Trophoblast cell (in vitro differentiated cells and primary cell): ENCODE results near the gene CPNE8.

Experiments used
- DNase-seq, 2 donors: peaks; one replicate each; pipeline ENCODE4 v3.0.0-alpha.2; 2016
- H2AFZ ChIP-seq: 2 replicates; pipeline ENCODE4 v1.6.1; 2013; ENCODE audit warnings: low read length, moderate library complexity, mild to moderate bottlenecking; ENCODE audit not compliant: insufficient read depth, poor library complexity
- H2AK5ac ChIP-seq: 2 replicates; pipeline ENCODE4 v1.6.1; 2013; ENCODE audit warnings: mild to moderate bottlenecking, low read length
- H2BK120ac ChIP-seq: 2 replicates; pipeline ENCODE4 v1.6.1; 2013; ENCODE audit warnings: low read length, mild to moderate bottlenecking, moderate library complexity; ENCODE audit not compliant: insufficient read depth, poor library complexity
- H2BK12ac ChIP-seq: 2 replicates; pipeline ENCODE4 v1.6.1; 2013; ENCODE audit warnings: mild to moderate bottlenecking, low read length, moderate library complexity
- H2BK5ac ChIP-seq: 2 replicates; pipeline ENCODE4 v1.6.1; 2013; ENCODE audit warnings: low read length, low read depth, moderate library complexity, mild to moderate bottlenecking; ENCODE audit not compliant: poor library complexity
- H3K14ac ChIP-seq: 2 replicates; pipeline ENCODE4 v1.6.1; 2013; ENCODE audit warnings: mild to moderate bottlenecking, low read length
- H3K18ac ChIP-seq: 2 replicates; pipeline ENCODE4 v1.6.1; 2013; ENCODE audit warnings: mild to moderate bottlenecking, low read length
- H3K23ac ChIP-seq: 2 replicates; pipeline ENCODE4 v1.6.1; 2013; ENCODE audit warnings: low read length
- H3K27ac ChIP-seq: 2 replicates; pipeline ENCODE4 v1.5.1; 2013; ENCODE audit warnings: low read depth, mild to moderate bottlenecking, inconsistent platforms, low read length, moderate library complexity
- H3K27me3 ChIP-seq: 2 replicates; pipeline ENCODE4 v1.6.1; 2013; ENCODE audit warnings: inconsistent platforms, mild to moderate bottlenecking, low read length, moderate library complexity; ENCODE audit not compliant: insufficient read depth
- H3K36me3 ChIP-seq, 2 experiments: 1 replicate in 1 of 2; 2 replicates in 1 of 2; pipeline ENCODE4 v1.6.1; 2013; ENCODE audit warnings: low read length in 2 of 2, mild to moderate bottlenecking in 2 of 2, moderate library complexity in 1 of 2; ENCODE audit not compliant: insufficient read depth in 2 of 2, control insufficient read depth in 1 of 2
- H3K4ac ChIP-seq: 2 replicates; pipeline ENCODE4 v1.6.1; 2013; ENCODE audit warnings: low read depth, mild to moderate bottlenecking, low read length, moderate library complexity
- H3K4me1 ChIP-seq, 2 experiments: 1 replicate in 1 of 2; 2 replicates in 1 of 2; pipeline ENCODE4 v1.6.1; 2013; ENCODE audit warnings: low read length in 2 of 2, mild to moderate bottlenecking in 2 of 2, moderate library complexity in 1 of 2; ENCODE audit not compliant: insufficient read depth in 2 of 2, control insufficient read depth in 1 of 2
- H3K4me2 ChIP-seq: 2 replicates; pipeline ENCODE4 v1.6.1; 2013; ENCODE audit warnings: inconsistent platforms, mild to moderate bottlenecking, low read length, moderate library complexity
- H3K4me3 ChIP-seq: 2 replicates; pipeline ENCODE4 v1.5.1; 2013; ENCODE audit warnings: mild to moderate bottlenecking, low read depth, low read length, inconsistent platforms
- H3K79me1 ChIP-seq: one replicate; pipeline ENCODE4 v1.6.1; 2013; ENCODE audit warnings: low read length
- H3K79me2 ChIP-seq: 2 replicates; pipeline ENCODE4 v1.6.1; 2013; ENCODE audit warnings: low read length, mild to moderate bottlenecking; ENCODE audit not compliant: control insufficient read depth, insufficient read depth, poor library complexity
- H3K9ac ChIP-seq: 2 replicates; pipeline ENCODE4 v1.6.1; 2013; ENCODE audit warnings: mild to moderate bottlenecking, low read length
- H3K9me3 ChIP-seq: 2 replicates; pipeline ENCODE4 v1.6.1; 2013; ENCODE audit warnings: low read depth, mild to moderate bottlenecking, control low read depth, inconsistent platforms, low read length; ENCODE audit not compliant: insufficient read depth
- H4K12ac ChIP-seq: 2 replicates; pipeline ENCODE4 v1.6.1; 2013; ENCODE audit warnings: low read depth, mild to moderate bottlenecking, low read length, moderate library complexity
- H4K8ac ChIP-seq: 2 replicates; pipeline ENCODE4 v1.6.1; 2013; ENCODE audit warnings: low read depth, mild to moderate bottlenecking, low read length, moderate library complexity
- H4K91ac ChIP-seq: one replicate; pipeline ENCODE4 v1.6.1; 2013; ENCODE audit warnings: low read depth, mild to moderate bottlenecking, low read length, moderate library complexity
- WGBS: extraction: QIAGEN DNeasy Blood & Tissue Kit; methylation state at CpG from one replicate; pipeline ENCODE4 v1.1.7; 2013; ENCODE audit warnings: missing lambda C conversion rate; ENCODE audit not compliant: insufficient read length, insufficient coverage; ENCODE audit errors: extremely low coverage; 5-methylcytosine and 5-hydroxymethylcytosine counted together

CPNE8 gene

DNA sequence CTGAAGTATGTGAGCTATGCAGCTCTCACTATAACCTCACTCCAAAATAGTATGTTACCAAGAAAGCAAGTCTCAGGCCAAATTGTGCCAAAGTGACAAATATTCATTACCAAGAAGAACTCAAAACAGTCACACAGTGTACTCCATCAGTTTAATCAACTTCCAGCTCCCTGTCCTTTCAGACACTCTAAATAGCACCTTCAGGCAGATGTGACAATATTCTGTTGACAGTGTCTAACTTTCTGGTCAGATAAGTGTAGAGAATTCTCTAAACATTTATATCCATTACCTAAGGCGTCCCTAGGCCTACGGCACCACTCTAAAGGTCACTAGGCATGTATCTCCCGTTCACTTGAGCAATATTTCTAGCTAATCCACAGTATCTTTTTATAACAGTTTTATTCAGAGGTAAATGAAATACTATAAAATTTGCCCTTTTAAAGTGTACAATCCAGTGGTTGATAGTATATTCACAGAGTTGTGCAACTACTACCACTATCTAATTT is 21.7 kb downstream of the CPNE8 start:
- Histone ChIP-seq H3K4me3 (no peak overlapping the region), H3K4ac (no peak overlapping the region), H3K23ac (no peak overlapping the region), H4K8ac (no peak overlapping the region), H2AK5ac (no peak overlapping the region), H3K79me2 (no peaks in the 10 kb centered on the region), H3K36me3 (no peaks in the 10 kb centered on the region), H3K27ac (no peak overlapping the region), H4K91ac (no peak overlapping the region), H3K9me3 (no peaks in the 10 kb centered on the region), H2BK12ac (no peak overlapping the region), H4K12ac (no peak overlapping the region), H3K4me2 (no peak overlapping the region), H3K27me3 (no peaks in the 10 kb centered on the region), H2AFZ (no peak overlapping the region), H3K14ac (no peak overlapping the region), H3K9ac (no peak overlapping the region), H3K18ac (no peak overlapping the region), H2BK5ac (no peak overlapping the region), H3K79me1 (no peaks in the 10 kb centered on the region), H2BK120ac (no peak overlapping the region), H3K4me1 (no peaks in the 10 kb centered on the region)
- no CpG with 5 or more reads among the region's 3 CpGs for WGBS
- DNase-seq: no peak

DNA sequence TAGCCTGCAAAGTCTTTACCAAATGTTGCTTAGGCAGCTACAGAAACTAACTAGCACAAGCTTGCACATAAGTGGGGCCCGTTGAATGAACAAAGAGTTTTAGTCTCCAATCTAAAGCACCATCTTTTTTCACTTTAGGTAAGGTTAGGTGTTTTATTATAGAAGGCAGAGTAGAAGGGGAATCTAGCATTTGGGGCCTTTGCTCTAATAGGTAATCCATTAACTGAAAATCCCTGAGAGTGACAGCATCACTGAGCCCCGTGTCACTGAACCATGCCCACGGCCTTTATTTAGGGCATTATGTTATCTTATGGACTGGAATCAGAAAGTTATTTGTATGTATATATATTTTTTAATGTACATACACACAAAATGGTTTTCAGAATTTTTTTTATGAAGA is 25.1 kb downstream of the CPNE8 start:
- Histone ChIP-seq H2AFZ (no peak overlapping the region), H4K12ac (no peak overlapping the region)
- no CpG with 5 or more reads among the region's 3 CpGs for WGBS

GRCh38 chr12:38878986-38879385 is 26.4 kb downstream of the CPNE8 start:
- Histone ChIP-seq H3K79me2 (no peaks in the 10 kb centered on the region), H3K4ac (no peak overlapping the region), H3K23ac (no peak overlapping the region), H2BK12ac (no peak overlapping the region), H3K18ac (no peak overlapping the region), H4K8ac (no peak overlapping the region), H3K14ac (no peak overlapping the region), H2BK5ac (peak overlapping the region; percentile 21), H2AK5ac (no peak overlapping the region), H3K9me3 (no peaks in the 10 kb centered on the region), H3K27ac (no peak overlapping the region), H4K91ac (no peak overlapping the region), H3K4me2 (no peak overlapping the region), H3K79me1 (no peaks in the 10 kb centered on the region), H3K4me1 (peaks cover 0 to 5% of the 10 kb centered on the region in 2 experiments), H2AFZ (no peak overlapping the region), H4K12ac (no peak overlapping the region), H3K27me3 (no peaks in the 10 kb centered on the region), H3K36me3 (no peaks in the 10 kb centered on the region), H3K9ac (no peak overlapping the region), H3K4me3 (no peak overlapping the region), H2BK120ac (no peak overlapping the region)
- no CpG with 5 or more reads among the region's 4 CpGs for WGBS
- no peak for DNase-seq

More for the DNA sequence above, 25.1 kb downstream of the CPNE8 start:
- no peak overlapping the region for H3K9ac ChIP-seq
- H3K79me2 ChIP-seq: no peaks in the 10 kb centered on the region
- H3K4ac ChIP-seq: no peak overlapping the region
- H2BK120ac ChIP-seq: no peak overlapping the region
- H2BK12ac ChIP-seq: no peak overlapping the region
- H3K23ac ChIP-seq: no peak overlapping the region
- no peak overlapping the region for H4K8ac ChIP-seq
- H4K91ac ChIP-seq: no peak overlapping the region
- no peak for DNase-seq
- H3K4me2 ChIP-seq: no peak overlapping the region
- H3K27ac ChIP-seq: no peak overlapping the region
- no peaks in the 10 kb centered on the region for H3K79me1 ChIP-seq
- no peak overlapping the region for H3K4me3 ChIP-seq
- H2BK5ac ChIP-seq: no peak overlapping the region
- H3K14ac ChIP-seq: no peak overlapping the region
- H2AK5ac ChIP-seq: no peak overlapping the region
- H3K36me3 ChIP-seq: no peaks in the 10 kb centered on the region
- no peaks in the 10 kb centered on the region for H3K27me3 ChIP-seq
- H3K18ac ChIP-seq: no peak overlapping the region
- peaks cover 0 to 5% of the 10 kb centered on the region in 2 experiments for H3K4me1 ChIP-seq
- no peaks in the 10 kb centered on the region for H3K9me3 ChIP-seq

DNA sequence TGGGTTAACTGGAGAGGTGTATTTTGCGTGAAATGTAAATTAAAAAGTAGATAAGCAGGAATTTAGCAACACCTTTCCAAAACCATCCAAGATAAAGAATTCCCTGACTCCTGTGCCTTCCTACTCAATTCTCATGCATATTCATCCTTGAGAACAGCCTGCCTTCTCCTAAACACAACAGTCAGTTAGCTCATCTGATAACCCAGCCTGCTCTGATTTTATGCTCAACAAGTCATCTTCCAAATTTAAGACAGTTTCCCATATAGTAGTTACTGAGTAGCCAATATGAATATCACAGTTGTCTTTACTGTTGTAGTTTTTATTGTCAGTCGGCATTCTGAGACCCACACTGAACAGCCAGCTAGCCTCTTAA is 27.1 kb downstream of the CPNE8 start:
- Histone ChIP-seq H3K27me3 (no peaks in the 10 kb centered on the region), H3K27ac (no peak overlapping the region), H3K23ac (no peak overlapping the region), H2AFZ (no peak overlapping the region), H3K9ac (no peak overlapping the region), H4K8ac (no peak overlapping the region), H3K4ac (no peak overlapping the region), H4K91ac (no peak overlapping the region), H3K4me1 (peaks cover 0 to 5% of the 10 kb centered on the region in 2 experiments), H3K79me2 (no peaks in the 10 kb centered on the region), H3K4me2 (no peak overlapping the region), H2BK120ac (no peak overlapping the region), H2BK5ac (no peak overlapping the region), H3K79me1 (no peaks in the 10 kb centered on the region), H3K14ac (no peak overlapping the region), H2BK12ac (no peak overlapping the region), H4K12ac (no peak overlapping the region), H3K4me3 (no peak overlapping the region), H2AK5ac (no peak overlapping the region), H3K18ac (no peak overlapping the region), H3K9me3 (no peaks in the 10 kb centered on the region), H3K36me3 (no peaks in the 10 kb centered on the region)
- no CpG with 5 or more reads among the region's 2 CpGs for WGBS
- no peak for DNase-seq
